CD4-positive, alpha-beta memory T cell (primary cell): ENCODE data around the gene MBTPS1. TPM values are rescaled to one million over a fixed set of nuclear protein-coding genes. Genes with fewer than 3 reads are reported as not detected.

Source experiments
- CTCF ChIA-PET: fragments of 350-600 bp; sonication (Branson Sonifier 250); formaldehyde crosslinking; loops from one replicate; lab custom pipeline; 2021; ENCODE audit warnings: inconsistent platforms; ENCODE audit not compliant: partially characterized antibody; lab: Charles Lee
- POLR2A ChIA-PET: fragments of 350-600 bp; sonication (Branson Sonifier 250); formaldehyde crosslinking; loops from one replicate; lab custom pipeline; 2021; ENCODE audit not compliant: partially characterized antibody; lab: Charles Lee
- DNase-seq, 5 donors: peaks; one replicate each; pipeline versions ENCODE4 v3.0.0 to v3.0.0-alpha.2; 2020 to 2022; ENCODE audit warnings: mixed read lengths in 1 of 5
- H3K27ac ChIP-seq: one replicate; pipeline ENCODE4 v1.7.0; 2013; ENCODE audit warnings: low read depth, low read length
- H3K27me3 ChIP-seq: 2 replicates; pipeline ENCODE4 v1.7.0; 2013; ENCODE audit warnings: mild to moderate bottlenecking, low read length, moderate library complexity; ENCODE audit not compliant: insufficient read depth
- H3K36me3 ChIP-seq: 2 replicates; pipeline ENCODE4 v1.7.0; 2013; ENCODE audit warnings: mild to moderate bottlenecking, low read length, moderate library complexity; ENCODE audit not compliant: insufficient read depth
- H3K4me1 ChIP-seq: 2 replicates; pipeline ENCODE4 v1.7.0; 2013; ENCODE audit warnings: mild to moderate bottlenecking, low read length, moderate library complexity; ENCODE audit not compliant: insufficient read depth
- H3K4me3 ChIP-seq, 2 donors: one replicate each; pipeline ENCODE4 v1.7.0; 2013; ENCODE audit warnings: low read length in 2 of 2, mild to moderate bottlenecking in 1 of 2
- H3K9me3 ChIP-seq, 2 donors: one replicate each; pipeline ENCODE4 v1.7.0; 2013; ENCODE audit warnings: low read length in 2 of 2, control low read depth in 1 of 2; ENCODE audit not compliant: control insufficient read depth in 1 of 2
- H3K27ac Mint-ChIP-seq, 7 donors: one replicate each; pipeline ENCODE4 v1.8.0; 2020 to 2021; ENCODE audit warnings: mixed read lengths in 7 of 7, mild to moderate bottlenecking in 6 of 7, inconsistent platforms in 3 of 7, moderate library complexity in 3 of 7
- H3K27me3 Mint-ChIP-seq, 2 donors: one replicate each; pipeline ENCODE4 v1.8.0; 2020 to 2021; ENCODE audit warnings: mixed read lengths in 2 of 2
- H3K36me3 Mint-ChIP-seq, 2 donors: one replicate each; pipeline ENCODE4 v1.8.0; 2020 to 2021; ENCODE audit warnings: mixed read lengths in 2 of 2, inconsistent platforms in 1 of 2, mild to moderate bottlenecking in 1 of 2
- H3K4me1 Mint-ChIP-seq, 4 donors: one replicate each; pipeline ENCODE4 v1.8.0; 2020 to 2021; ENCODE audit warnings: mixed read lengths in 4 of 4, mild to moderate bottlenecking in 1 of 4
- H3K4me3 Mint-ChIP-seq, 8 donors: one replicate each; pipeline ENCODE4 v1.8.0; 2020 to 2021; ENCODE audit warnings: mixed read lengths in 8 of 8, mild to moderate bottlenecking in 7 of 8, moderate library complexity in 6 of 8, inconsistent platforms in 3 of 8
- H3K9me3 Mint-ChIP-seq, 8 donors: one replicate each; pipeline ENCODE4 v1.8.0; 2020 to 2021; ENCODE audit warnings: mixed read lengths in 8 of 8, mild to moderate bottlenecking in 5 of 8, inconsistent platforms in 3 of 8, moderate library complexity in 1 of 8
- intact Hi-C: fragments of 100-400 bp; cut with micrococcal nuclease; formaldehyde crosslinking; loops from one replicate; pipeline ENCODE4 v1.15.1; 2023
- polyA plus RNA-seq, 2 donors: library from polyadenylated mRNA; unstranded; fragments of 300-500 nt; fragmentation: Illumina TruSeq; gene quantifications; one replicate each; pipeline ENCODE4 v1.2.3, GENCODE V29; 2021
- total RNA-seq, 2 experiments: library from RNA; stranded (reverse); gene quantifications; one replicate each; pipeline ENCODE4 v1.2.3, GENCODE V29; 2021

Gene MBTPS1
- total and polyA plus RNA-seq, 4 experiments from 2014 or later = 53.9 to 140 (median 99.1) TPM

- Mint-ChIP-seq H3K27me3 (peaks cover 2 to 16% of the 10 kb centered on the region in 2 donors), H3K9me3 (peaks cover 0 to 24% (median 13%) of the 10 kb centered on the region in 8 donors), H3K4me3 (no peak overlapping the region), H3K4me1 (peaks cover 3 to 8% (median 6%) of the 10 kb centered on the region in 4 donors), H3K27ac (no peak overlapping the region), H3K36me3 (peaks cover 0 to 12% of the 10 kb centered on the region in 2 donors)
- Histone ChIP-seq H3K9me3 (no peaks in the 10 kb centered on the region), H3K4me3 (no peak overlapping the region), H3K27ac (no peak overlapping the region), H3K27me3 (no peaks in the 10 kb centered on the region), H3K36me3 (no peaks in the 10 kb centered on the region), H3K4me1 (peaks cover 9% of the 10 kb centered on the region)
- ChIA-PET CTCF (no interaction called here), POLR2A (no interaction called here)
- no peak for DNase-seq
- intact Hi-C loops = no loop called here
Measured at GRCh38 chr16:84024854-84025253, 91.9 kb downstream of the MBTPS1 start.

GRCh38 chr16:84022644-84023043 lies 94.1 kb downstream of the MBTPS1 start:
- Mint-ChIP-seq H3K27me3 (peaks cover 11 to 22% of the 10 kb centered on the region in 2 donors), H3K27ac (no peak overlapping the region), H3K36me3 (peaks cover 0 to 8% of the 10 kb centered on the region in 2 donors), H3K4me3 (no peak overlapping the region), H3K9me3 (peaks cover 0 to 36% (median 18%) of the 10 kb centered on the region in 8 donors), H3K4me1 (no peaks in the 10 kb centered on the region)
- Histone ChIP-seq H3K4me3 (no peak overlapping the region), H3K9me3 (no peaks in the 10 kb centered on the region), H3K4me1 (no peaks in the 10 kb centered on the region), H3K27ac (no peak overlapping the region), H3K36me3 (no peaks in the 10 kb centered on the region), H3K27me3 (no peaks in the 10 kb centered on the region)
- ChIA-PET CTCF (interaction anchor here (0.6 kb wide), 1 partner anchor 15 kb away, joined by 3 read pairs; no protein-coding TSS in a partner anchor), POLR2A (no interaction called here)
- intact Hi-C loops = no loop called here
- DNase-seq = no peak

- Histone ChIP-seq H3K4me3 (no peak overlapping the region), H3K36me3 (no peaks in the 10 kb centered on the region), H3K27me3 (no peaks in the 10 kb centered on the region), H3K27ac (no peak overlapping the region), H3K9me3 (no peaks in the 10 kb centered on the region), H3K4me1 (no peaks in the 10 kb centered on the region)
- peaks cover 11 to 17% of the 10 kb centered on the region in 2 donors for H3K27me3 Mint-ChIP-seq
- intact Hi-C loops = no loop called here
- no peak overlapping the region for H3K27ac Mint-ChIP-seq
- no peaks in the 10 kb centered on the region for H3K4me1 Mint-ChIP-seq
- peaks cover 0 to 8% of the 10 kb centered on the region in 2 donors for H3K36me3 Mint-ChIP-seq
- POLR2A ChIA-PET = no interaction called here
- CTCF ChIA-PET = no interaction called here
- H3K4me3 Mint-ChIP-seq = no peak overlapping the region
- DNase-seq = no peak
- H3K9me3 Mint-ChIP-seq = peaks cover 0 to 36% (median 18%) of the 10 kb centered on the region in 8 donors
Measured at GRCh38 chr16:84021488-84021887, 95.3 kb downstream of the MBTPS1 start.

GRCh38 chr16:84020353-84020752 lies 96.4 kb downstream of the MBTPS1 start:
- peaks cover 0 to 36% (median 18%) of the 10 kb centered on the region in 8 donors for H3K9me3 Mint-ChIP-seq
- H3K36me3 Mint-ChIP-seq = peaks cover 0 to 8% of the 10 kb centered on the region in 2 donors
- no peaks in the 10 kb centered on the region for H3K4me1 Mint-ChIP-seq
- H3K36me3 ChIP-seq = no peaks in the 10 kb centered on the region
- ChIA-PET POLR2A (no interaction called here), CTCF (no interaction called here)
- H3K27me3 Mint-ChIP-seq = peaks cover 11 to 15% of the 10 kb centered on the region in 2 donors
- no peak for DNase-seq
- no peak overlapping the region for H3K27ac Mint-ChIP-seq
- H3K4me3 Mint-ChIP-seq = no peak overlapping the region
- H3K9me3 ChIP-seq = no peaks in the 10 kb centered on the region
- H3K27me3 ChIP-seq = no peaks in the 10 kb centered on the region
- no peaks in the 10 kb centered on the region for H3K4me1 ChIP-seq
- H3K4me3 ChIP-seq = no peak overlapping the region
- intact Hi-C loops = no loop called here
- no peak overlapping the region for H3K27ac ChIP-seq

GRCh38 chr16:84018710-84019109 lies 98.0 kb downstream of the MBTPS1 start:
- Histone ChIP-seq H3K4me1 (peaks cover 5% of the 10 kb centered on the region), H3K36me3 (no peaks in the 10 kb centered on the region), H3K27ac (no peak overlapping the region), H3K4me3 (no peak overlapping the region), H3K27me3 (no peaks in the 10 kb centered on the region), H3K9me3 (no peaks in the 10 kb centered on the region)
- ChIA-PET POLR2A (no interaction called here), CTCF (no interaction called here)
- Mint-ChIP-seq H3K27me3 (peaks cover 11 to 14% of the 10 kb centered on the region in 2 donors), H3K4me3 (no peak overlapping the region), H3K9me3 (peaks cover 0 to 36% (median 18%) of the 10 kb centered on the region in 8 donors), H3K27ac (no peak overlapping the region), H3K36me3 (peaks cover 0 to 8% of the 10 kb centered on the region in 2 donors), H3K4me1 (peaks cover 0 to 14% (median 9%) of the 10 kb centered on the region in 4 donors)
- no peak for DNase-seq
- intact Hi-C loops = no loop called here

- intact Hi-C loops = no loop called here
- POLR2A ChIA-PET = no interaction called here
- no peaks in the 10 kb centered on the region for H3K9me3 ChIP-seq
- H3K36me3 ChIP-seq = no peaks in the 10 kb centered on the region
- peaks cover 5% of the 10 kb centered on the region for H3K4me1 ChIP-seq
- H3K4me3 ChIP-seq = no peak overlapping the region
- no peak overlapping the region for H3K27ac Mint-ChIP-seq
- no peak overlapping the region for H3K27ac ChIP-seq
- no peak overlapping the region for H3K4me3 Mint-ChIP-seq
- H3K4me1 Mint-ChIP-seq = peaks cover 0 to 14% (median 9%) of the 10 kb centered on the region in 4 donors
- H3K27me3 Mint-ChIP-seq = peaks cover 11 to 12% of the 10 kb centered on the region in 2 donors
- H3K36me3 Mint-ChIP-seq = peaks cover 0 to 6% of the 10 kb centered on the region in 2 donors
- peaks cover 0 to 27% (median 10%) of the 10 kb centered on the region in 8 donors for H3K9me3 Mint-ChIP-seq
- H3K27me3 ChIP-seq = no peaks in the 10 kb centered on the region
- DNase-seq = no peak
- CTCF ChIA-PET = no interaction called here
Measured at GRCh38 chr16:84016477-84016876, 100.3 kb downstream of the MBTPS1 start.

GRCh38 chr16:84015399-84015798 lies 101.3 kb downstream of the MBTPS1 start:
- intact Hi-C loops = no loop called here
- no peaks in the 10 kb centered on the region for H3K27me3 ChIP-seq
- peaks cover 5% of the 10 kb centered on the region for H3K4me1 ChIP-seq
- no peak for DNase-seq
- H3K36me3 ChIP-seq = no peaks in the 10 kb centered on the region
- no peak overlapping the region for H3K27ac Mint-ChIP-seq
- H3K36me3 Mint-ChIP-seq = no peaks in the 10 kb centered on the region
- peaks cover 0 to 14% (median 9%) of the 10 kb centered on the region in 4 donors for H3K4me1 Mint-ChIP-seq
- ChIA-PET POLR2A (no interaction called here), CTCF (no interaction called here)
- H3K9me3 Mint-ChIP-seq = peaks cover 0 to 18% (median 3%) of the 10 kb centered on the region in 8 donors
- no peaks in the 10 kb centered on the region for H3K9me3 ChIP-seq
- peaks cover 11% of the 10 kb centered on the region in 2 donors for H3K27me3 Mint-ChIP-seq
- H3K27ac ChIP-seq = no peak overlapping the region
- no peak overlapping the region for H3K4me3 Mint-ChIP-seq
- H3K4me3 ChIP-seq = no peak overlapping the region
